Activated T-helper 2 cell treated with anti-CD3 and anti-CD28 coated beads, Interferon-gamma antibody, Interleukin-2, Interleukin-4, amounts not matched to agents 10 μg/mL and 5 μg/mL and 100 μg/mL, durations not matched to agents 14 hours and 24 hours and 36 hours (primary cell): ENCODE results near the gene DGCR2. TPM values are rescaled to one million over a fixed set of nuclear protein-coding genes. Genes with fewer than 3 reads are reported as not detected.
"Not testable (repeated sequence)": the region's sequence is repeated elsewhere in the genome, so short reads cannot be mapped to it uniquely, and the experiment has no call there.

Source experiments
- DNase-seq: peaks from one replicate; pipeline ENCODE4 v3.0.0; 2021; ENCODE audit warnings: low spot score
- H3K27ac Mint-ChIP-seq: one replicate; pipeline ENCODE4 v1.8.0; 2021; ENCODE audit warnings: mixed read lengths
- H3K27me3 Mint-ChIP-seq: one replicate; pipeline ENCODE4 v1.8.0; 2021; ENCODE audit warnings: low read depth, mixed read lengths
- H3K36me3 Mint-ChIP-seq: one replicate; pipeline ENCODE4 v1.8.0; 2021; ENCODE audit warnings: low read depth, mixed read lengths
- H3K4me1 Mint-ChIP-seq: one replicate; pipeline ENCODE4 v1.8.0; 2021; ENCODE audit warnings: low read depth, mixed read lengths
- H3K4me3 Mint-ChIP-seq: one replicate; pipeline ENCODE4 v1.8.0; 2021; ENCODE audit warnings: low read depth, mild to moderate bottlenecking, moderate library complexity, mixed read lengths
- H3K9me3 Mint-ChIP-seq: one replicate; pipeline ENCODE4 v1.8.0; 2021; ENCODE audit warnings: mixed read lengths
- intact Hi-C: fragments of 100-400 bp; cut with micrococcal nuclease; formaldehyde crosslinking; loops from one replicate; pipeline ENCODE4 v1.15.1; 2023
- total RNA-seq: library from RNA; stranded (reverse); gene quantifications from 2 replicates; pipeline ENCODE4 v1.2.3, GENCODE V29; 2022

Gene DGCR2
- total RNA-seq, 1 donor from 2014 or later: 22.5 TPM

DNA sequence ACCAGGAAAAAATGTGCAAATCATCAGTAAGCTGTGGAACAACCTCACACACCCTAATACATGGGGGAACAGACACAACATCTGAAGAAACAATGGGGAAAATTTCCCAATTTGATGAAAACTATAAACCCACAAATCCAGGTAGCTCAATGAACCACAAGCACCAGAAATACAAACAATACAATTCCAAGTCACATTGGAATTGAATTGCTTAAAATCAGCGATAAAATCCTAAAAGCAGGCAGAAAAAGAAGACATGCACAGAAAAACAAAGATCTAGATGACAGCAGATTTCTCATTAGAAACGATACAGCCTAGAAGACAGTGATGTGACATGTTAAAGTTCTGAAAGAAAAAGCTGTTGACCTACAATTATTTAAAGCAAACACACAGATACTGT, 32.0 kb downstream of the DGCR2 start:
- Mint-ChIP-seq H3K36me3 (peaks cover 13% of the 10 kb centered on the region), H3K27ac (no peak overlapping the region), H3K27me3 (no peaks in the 10 kb centered on the region)

DNA sequence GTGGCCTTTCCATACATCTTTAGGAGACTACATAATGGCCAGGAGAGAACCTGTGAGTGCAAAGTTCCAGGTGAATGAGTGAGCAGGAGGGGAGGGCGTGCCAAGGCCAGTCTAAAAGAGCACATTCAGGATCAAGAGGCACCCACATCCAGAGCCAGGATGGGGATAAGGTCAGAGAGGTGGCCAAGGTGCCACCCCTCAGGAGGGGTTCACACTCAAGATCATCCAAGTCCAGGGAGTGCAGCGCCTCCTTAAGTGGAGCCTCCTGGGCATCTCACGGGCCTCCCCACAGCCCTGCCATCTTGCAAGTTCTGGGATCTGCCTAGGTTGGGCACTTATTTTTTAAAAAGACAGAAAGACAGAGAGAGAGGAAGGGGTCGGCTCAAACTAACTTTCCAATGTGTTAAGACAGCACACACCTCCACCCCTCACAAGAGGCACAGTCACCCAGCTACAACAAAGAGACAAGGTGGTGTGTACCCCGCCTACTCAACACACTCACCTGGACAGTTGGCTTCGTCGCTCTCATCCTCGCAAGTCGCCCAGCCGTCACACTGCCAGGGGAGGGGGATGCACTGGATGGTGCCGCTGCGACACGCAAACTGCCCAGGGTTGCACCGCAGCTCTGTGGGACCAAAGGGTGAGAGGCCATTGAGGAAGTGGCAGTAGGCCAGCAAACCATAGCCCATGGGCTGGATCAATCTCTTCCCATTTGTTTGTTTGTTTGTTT, 33.2 kb downstream of the DGCR2 start:
- no peaks in the 10 kb centered on the region for H3K4me1 Mint-ChIP-seq
- intact Hi-C loops: no loop called here
- H3K36me3 Mint-ChIP-seq: peaks cover 17% of the 10 kb centered on the region
- H3K27ac Mint-ChIP-seq: no peak overlapping the region
- H3K4me3 Mint-ChIP-seq: no peak overlapping the region
- H3K9me3 Mint-ChIP-seq: no peaks in the 10 kb centered on the region
- no peak for DNase-seq
- H3K27me3 Mint-ChIP-seq: no peaks in the 10 kb centered on the region

More for the DNA sequence above, 32.0 kb downstream of the DGCR2 start:
- no peak for DNase-seq
- Mint-ChIP-seq H3K9me3 (no peaks in the 10 kb centered on the region), H3K4me1 (no peaks in the 10 kb centered on the region), H3K4me3 (no peak overlapping the region)
- intact Hi-C loops: no loop called here

DNA sequence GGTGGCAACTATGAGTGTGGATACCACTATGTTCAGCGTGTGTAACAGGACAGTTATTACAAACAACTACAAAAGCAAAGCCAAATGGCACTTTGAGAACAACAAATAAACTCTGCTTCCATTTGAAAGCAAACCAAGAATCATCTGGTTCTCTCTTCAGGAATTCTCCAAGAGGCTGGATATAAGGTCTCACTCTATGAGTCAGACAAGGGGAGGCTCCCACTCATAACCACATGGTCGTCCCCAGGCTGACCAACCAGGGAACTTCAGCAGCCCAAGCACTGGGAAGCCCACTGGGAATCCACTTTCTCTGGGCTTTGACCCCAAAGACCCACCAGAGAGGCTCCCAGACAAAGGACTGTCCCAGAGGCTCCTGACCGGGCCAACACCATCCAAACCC, 35.3 kb downstream of the DGCR2 start:
- Mint-ChIP-seq H3K36me3 (peaks cover 24% of the 10 kb centered on the region), H3K4me1 (no peaks in the 10 kb centered on the region), H3K27ac (no peak overlapping the region), H3K9me3 (no peaks in the 10 kb centered on the region), H3K4me3 (no peak overlapping the region), H3K27me3 (no peaks in the 10 kb centered on the region)
- intact Hi-C loops: no loop called here
- no peak for DNase-seq

DNA sequence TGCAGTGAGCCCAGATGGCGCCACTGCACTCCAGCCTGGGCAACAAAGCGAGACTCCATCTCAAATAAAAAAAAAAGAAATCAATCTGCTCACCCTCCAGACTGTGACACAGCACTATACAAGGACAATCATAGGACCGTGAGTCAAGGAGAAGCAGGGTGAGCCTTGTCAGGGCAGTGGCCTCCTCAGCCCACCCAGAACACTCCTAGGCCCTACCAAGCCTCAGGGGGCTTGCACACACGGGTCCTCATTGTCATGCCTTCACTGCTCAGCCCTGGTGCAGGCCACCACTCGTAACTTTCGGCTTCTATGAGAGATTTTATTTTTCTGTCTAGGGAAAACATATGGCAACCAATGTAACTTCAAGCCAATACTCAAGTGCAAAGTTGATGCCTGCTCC, 35.8 kb downstream of the DGCR2 start:
- Mint-ChIP-seq H3K4me1 (no peaks in the 10 kb centered on the region), H3K36me3 (peaks cover 24% of the 10 kb centered on the region), H3K4me3 (no peak overlapping the region), H3K27ac (no peak overlapping the region), H3K27me3 (no peaks in the 10 kb centered on the region), H3K9me3 (no peaks in the 10 kb centered on the region)
- no peak for DNase-seq
- intact Hi-C loops: no loop called here

DNA sequence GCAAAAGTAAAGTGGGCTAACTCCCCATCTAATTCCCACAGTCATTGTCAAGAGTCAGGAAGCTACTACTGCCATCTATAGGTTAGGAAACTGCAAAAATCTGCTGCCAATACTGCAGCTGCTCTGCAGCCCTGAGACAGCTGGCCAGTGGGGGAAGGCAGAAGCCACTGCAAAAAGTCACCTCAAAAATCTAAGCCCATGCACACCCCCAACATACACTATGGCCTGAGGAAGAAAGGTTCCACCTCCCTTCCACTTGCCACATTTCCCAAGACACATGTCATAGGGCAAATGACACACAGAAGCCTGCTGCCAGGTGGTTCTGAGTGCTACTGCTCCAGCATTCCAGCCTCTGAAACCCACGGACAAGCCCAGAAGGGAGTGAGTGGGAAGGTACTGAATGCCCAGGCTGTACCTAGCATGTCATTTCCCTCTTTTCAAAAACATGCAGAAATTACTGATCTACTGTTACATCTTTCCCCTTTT, 36.9 kb downstream of the DGCR2 start:
- no peak for DNase-seq
- Mint-ChIP-seq H3K36me3 (peaks cover 24% of the 10 kb centered on the region), H3K4me1 (no peaks in the 10 kb centered on the region), H3K4me3 (no peak overlapping the region), H3K9me3 (no peaks in the 10 kb centered on the region), H3K27me3 (no peaks in the 10 kb centered on the region), H3K27ac (no peak overlapping the region)
- intact Hi-C loops: no loop called here

DNA sequence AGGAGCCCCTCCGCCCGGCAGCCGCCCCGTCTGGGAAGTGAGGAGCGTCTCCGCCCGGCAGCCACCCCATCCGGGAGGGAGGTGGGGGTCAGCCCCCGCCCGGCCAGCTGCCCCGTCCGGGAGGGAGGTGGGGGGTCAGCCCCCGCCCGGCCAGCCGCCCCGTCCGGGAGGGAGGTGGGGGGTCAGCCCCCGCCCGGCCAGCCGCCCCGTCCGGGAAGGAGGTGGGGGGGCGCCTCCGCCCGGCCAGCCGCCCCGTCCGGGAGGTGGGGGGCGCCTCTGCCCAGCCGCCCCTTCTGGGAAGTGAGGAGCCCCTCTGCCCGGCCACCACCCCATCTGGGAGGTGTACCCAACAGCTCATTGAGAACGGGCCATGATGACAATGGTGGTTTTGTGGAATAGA, 37.6 kb downstream of the DGCR2 start:
- H3K27me3 Mint-ChIP-seq, H3K27ac Mint-ChIP-seq, intact Hi-C loops, H3K4me3 Mint-ChIP-seq, H3K9me3 Mint-ChIP-seq, H3K4me1 Mint-ChIP-seq, DNase-seq: not testable (repeated sequence)
- H3K36me3 Mint-ChIP-seq: peaks cover 24% of the 10 kb centered on the region

DNA sequence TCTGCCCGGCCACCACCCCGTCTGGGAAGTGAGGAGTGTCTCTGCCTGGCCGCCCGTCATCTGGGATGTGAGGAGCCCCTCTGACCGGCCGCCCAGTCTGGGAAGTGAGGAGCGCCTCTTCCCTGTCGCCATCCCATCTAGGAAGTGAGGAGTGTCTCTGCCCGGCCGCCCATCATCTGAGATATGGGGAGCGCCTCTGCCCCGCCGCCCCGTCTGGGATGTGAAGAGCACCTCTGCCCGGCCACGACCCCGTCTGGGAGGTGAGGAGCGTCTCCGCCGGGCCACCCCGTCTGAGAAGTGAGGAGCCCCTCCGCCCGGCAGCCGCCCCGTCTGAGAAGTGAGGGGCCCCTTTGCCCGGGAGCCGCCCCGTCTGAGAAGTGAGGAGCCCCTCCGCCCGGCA, 38.1 kb downstream of the DGCR2 start:
- peaks cover 24% of the 10 kb centered on the region for H3K36me3 Mint-ChIP-seq

DNA sequence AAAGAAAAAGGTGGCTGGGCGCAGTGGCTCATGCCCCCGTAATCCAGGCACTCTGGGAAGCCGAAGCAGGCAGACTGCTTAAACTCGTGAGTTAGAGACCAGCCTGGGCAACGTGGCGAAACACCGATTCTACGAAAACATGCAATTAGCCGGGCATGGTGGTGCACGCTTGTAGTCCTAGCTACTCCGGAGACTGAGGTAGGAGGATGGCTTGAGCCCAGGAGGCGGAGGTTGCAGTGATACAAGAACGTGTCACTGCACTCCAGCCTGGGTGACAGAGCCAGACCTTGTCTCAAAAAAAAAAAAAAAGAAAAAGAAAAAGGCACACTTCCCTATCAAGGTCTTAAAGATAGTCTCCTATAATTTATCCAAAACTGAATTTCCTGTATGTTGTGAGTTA, 39.4 kb downstream of the DGCR2 start:
- Mint-ChIP-seq H3K27me3 (no peaks in the 10 kb centered on the region), H3K9me3 (no peaks in the 10 kb centered on the region), H3K4me3 (no peak overlapping the region), H3K4me1 (no peaks in the 10 kb centered on the region), H3K36me3 (peaks cover 14% of the 10 kb centered on the region), H3K27ac (no peak overlapping the region)
- DNase-seq: no peak
- intact Hi-C loops: no loop called here

More for the DNA sequence above, 38.1 kb downstream of the DGCR2 start:
- H3K27me3 Mint-ChIP-seq, DNase-seq, intact Hi-C loops, H3K9me3 Mint-ChIP-seq, H3K4me1 Mint-ChIP-seq, H3K27ac Mint-ChIP-seq, H3K4me3 Mint-ChIP-seq: not testable (repeated sequence)

DNA sequence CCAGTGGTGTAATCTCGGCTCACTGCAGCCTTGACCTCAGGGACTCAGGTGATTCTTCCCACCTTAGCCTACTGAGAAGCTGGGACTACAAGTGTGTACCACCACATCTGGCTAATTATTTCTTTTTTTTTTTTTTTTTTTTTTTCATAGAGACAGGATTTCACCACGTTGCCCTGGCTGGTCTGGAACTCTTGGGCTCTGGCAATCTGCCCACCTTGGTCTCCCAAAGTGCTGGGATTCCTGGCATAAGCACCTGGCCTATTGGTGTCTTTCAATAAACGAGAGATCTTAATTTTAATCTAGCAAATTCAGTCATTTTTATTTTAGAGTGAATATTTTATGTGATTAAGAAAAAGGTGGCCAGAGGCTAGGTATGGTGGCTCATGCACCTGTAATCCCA, 40.1 kb downstream of the DGCR2 start:
- Mint-ChIP-seq H3K4me3 (no peak overlapping the region), H3K27ac (no peak overlapping the region), H3K4me1 (no peaks in the 10 kb centered on the region), H3K27me3 (no peaks in the 10 kb centered on the region), H3K36me3 (peaks cover 13% of the 10 kb centered on the region), H3K9me3 (no peaks in the 10 kb centered on the region)
- DNase-seq: no peak
- intact Hi-C loops: no loop called here

DNA sequence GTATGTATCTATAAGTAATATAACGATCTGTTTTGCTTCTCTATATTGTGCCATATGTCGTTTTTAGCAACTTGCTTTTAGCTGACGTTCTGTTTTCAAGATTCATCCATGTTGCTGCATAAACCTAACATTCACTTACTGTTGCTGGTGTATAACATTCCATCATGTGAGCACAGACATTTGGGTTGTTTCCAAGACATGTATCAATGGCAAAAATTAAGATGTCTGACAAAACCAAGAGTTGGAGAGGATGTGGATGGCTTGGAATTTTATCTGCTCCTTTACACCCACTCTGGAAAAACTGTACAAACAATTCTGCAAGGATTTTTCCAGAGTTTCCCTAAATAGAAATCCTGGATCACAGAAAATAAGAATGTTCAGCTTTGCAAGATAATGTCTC, 40.9 kb downstream of the DGCR2 start:
- no peaks in the 10 kb centered on the region for H3K27me3 Mint-ChIP-seq
- H3K4me1 Mint-ChIP-seq: no peaks in the 10 kb centered on the region
- DNase-seq: no peak
- no peak overlapping the region for H3K4me3 Mint-ChIP-seq
- no peaks in the 10 kb centered on the region for H3K9me3 Mint-ChIP-seq
- H3K27ac Mint-ChIP-seq: no peak overlapping the region
- intact Hi-C loops: no loop called here
- H3K36me3 Mint-ChIP-seq: peaks cover 13% of the 10 kb centered on the region

DNA sequence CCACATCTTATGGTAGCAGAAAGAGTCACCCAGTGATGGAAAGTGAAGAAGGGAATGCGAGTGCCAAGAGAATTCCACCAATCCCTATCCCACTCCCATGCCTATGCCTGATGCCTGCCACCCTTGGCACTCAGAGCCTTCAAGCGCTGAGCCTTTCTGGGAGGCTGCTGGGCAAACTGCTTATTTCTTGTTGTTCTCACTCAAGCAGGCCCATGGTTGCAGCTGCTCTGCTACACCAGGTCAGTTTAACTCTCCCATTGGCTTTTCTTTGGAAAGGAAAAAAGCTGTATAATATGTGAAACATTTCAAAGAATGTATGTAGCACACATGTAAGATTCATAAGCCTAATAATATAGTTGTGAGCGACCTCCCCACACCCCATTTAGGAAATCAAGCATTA, 41.4 kb downstream of the DGCR2 start:
- no peaks in the 10 kb centered on the region for H3K9me3 Mint-ChIP-seq
- H3K27me3 Mint-ChIP-seq: no peaks in the 10 kb centered on the region
- no peaks in the 10 kb centered on the region for H3K4me1 Mint-ChIP-seq
- H3K36me3 Mint-ChIP-seq: peaks cover 13% of the 10 kb centered on the region
- H3K27ac Mint-ChIP-seq: no peak overlapping the region
- no peak for DNase-seq
- intact Hi-C loops: no loop called here
- H3K4me3 Mint-ChIP-seq: no peak overlapping the region

DNA sequence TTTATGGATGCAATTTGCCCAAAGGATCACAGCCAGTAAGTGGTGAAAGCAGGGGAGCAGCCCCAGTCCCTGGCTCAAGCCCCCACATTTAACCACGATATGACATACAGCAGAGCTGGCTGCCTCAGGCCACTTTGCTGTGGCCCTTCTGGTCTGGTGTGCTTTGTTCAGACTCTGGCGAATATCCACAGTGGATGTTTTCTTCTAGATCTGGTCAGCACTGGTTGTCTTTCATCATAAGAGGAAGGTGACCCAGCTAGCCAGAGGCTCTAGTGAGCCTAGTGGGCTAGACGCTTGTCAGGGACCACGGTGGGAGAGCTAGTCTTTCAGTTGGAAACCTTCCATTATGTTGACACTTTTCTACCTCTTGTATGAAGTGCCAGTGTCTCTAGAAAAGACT, 42.5 kb downstream of the DGCR2 start:
- Mint-ChIP-seq H3K4me1 (no peaks in the 10 kb centered on the region), H3K36me3 (peaks cover 8% of the 10 kb centered on the region)
- intact Hi-C loops: no loop called here

DNA sequence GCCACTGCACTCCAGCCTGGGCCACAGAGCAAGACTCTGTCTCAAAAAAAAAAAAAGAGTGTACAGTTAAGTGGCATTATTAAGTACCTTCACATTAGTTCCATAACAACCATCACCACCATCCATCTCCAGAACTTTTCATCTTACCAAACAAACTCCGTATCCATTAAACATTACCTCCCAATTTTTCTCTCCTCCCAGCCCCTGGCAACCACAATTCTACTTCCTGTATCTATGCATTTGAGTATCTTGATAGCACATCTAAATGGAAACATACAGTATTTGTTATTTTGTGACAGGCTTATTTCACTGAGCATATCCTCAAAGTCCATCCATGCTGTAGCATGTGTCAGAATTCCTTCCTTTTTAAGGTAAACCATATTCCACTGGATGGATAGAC, 46.8 kb downstream of the DGCR2 start:
- no peak for DNase-seq
- no peaks in the 10 kb centered on the region for H3K9me3 Mint-ChIP-seq
- H3K4me1 Mint-ChIP-seq: no peaks in the 10 kb centered on the region
- no peak overlapping the region for H3K4me3 Mint-ChIP-seq
- no peaks in the 10 kb centered on the region for H3K27me3 Mint-ChIP-seq
- H3K36me3 Mint-ChIP-seq: peaks cover 11% of the 10 kb centered on the region
- H3K27ac Mint-ChIP-seq: no peak overlapping the region
- intact Hi-C loops: no loop called here

More for the DNA sequence above, 42.5 kb downstream of the DGCR2 start:
- Mint-ChIP-seq H3K4me3 (no peak overlapping the region), H3K9me3 (no peaks in the 10 kb centered on the region), H3K27ac (no peak overlapping the region), H3K27me3 (no peaks in the 10 kb centered on the region)
- DNase-seq: no peak

DNA sequence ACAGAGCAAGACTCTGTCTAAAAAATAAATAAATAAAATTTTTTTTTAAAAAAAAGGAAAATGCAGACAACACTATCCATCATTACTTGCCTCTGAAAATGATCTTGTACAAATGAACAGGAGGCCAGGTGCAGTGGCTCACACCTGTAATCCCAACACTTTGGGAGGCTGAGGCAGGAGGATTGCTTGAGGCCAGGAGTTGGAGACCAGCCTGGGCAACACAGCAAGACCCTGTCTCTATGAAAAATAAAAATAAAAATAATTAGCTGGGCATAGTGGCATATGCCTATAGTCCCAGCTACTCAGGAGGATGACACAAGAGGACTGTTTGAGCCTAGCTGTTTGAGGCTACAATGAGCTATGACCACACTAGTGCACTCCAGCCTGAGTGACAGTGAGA, 49.4 kb downstream of the DGCR2 start:
- intact Hi-C loops, DNase-seq, H3K27ac Mint-ChIP-seq, H3K27me3 Mint-ChIP-seq, H3K4me3 Mint-ChIP-seq, H3K9me3 Mint-ChIP-seq, H3K4me1 Mint-ChIP-seq: not testable (repeated sequence)
- H3K36me3 Mint-ChIP-seq: peaks cover 15% of the 10 kb centered on the region
